COR-L47 (cell line): ENCODE results near the gene AKAP12.
"Not testable (repeated sequence)": the region's sequence is repeated elsewhere in the genome, so short reads cannot be mapped to it uniquely, and the experiment has no call there.

Source experiments
- DNase-seq: peaks from one replicate; lab custom pipeline; 2025; lab: John Stamatoyannopoulos, UW

AKAP12 gene

GRCh38 chr6:151313066-151313491, 73.3 kb downstream of the AKAP12 start:
- peak; percentile 78 for DNase-seq

- not testable (repeated sequence) for DNase-seq
Measured at GRCh38 chr6:151315661-151316060, 75.9 kb downstream of the AKAP12 start.

GRCh38 chr6:151317103-151317994, 77.6 kb downstream of the AKAP12 start:
- no peak for DNase-seq

GRCh38 chr6:151317995-151318365, 78.2 kb downstream of the AKAP12 start:
- DNase-seq: no peak

GRCh38 chr6:151320140-151320539, 80.4 kb downstream of the AKAP12 start:
- DNase-seq: no peak

- DNase-seq: no peak
Measured at GRCh38 chr6:151321438-151321837, 81.7 kb downstream of the AKAP12 start.

GRCh38 chr6:151322570-151322969, 82.8 kb downstream of the AKAP12 start:
- no peak for DNase-seq

- peak; percentile 59 for DNase-seq
Measured at GRCh38 chr6:151323791-151324487, 84.2 kb downstream of the AKAP12 start.

- no peak for DNase-seq
Measured at GRCh38 chr6:151324488-151324825, 84.7 kb downstream of the AKAP12 start.

- peak; percentile 30 for DNase-seq
Measured at GRCh38 chr6:151325075-151326050, 85.6 kb downstream of the AKAP12 start.

- DNase-seq: no peak
Measured at GRCh38 chr6:151326116-151326825, 86.5 kb downstream of the AKAP12 start.

GRCh38 chr6:151327101-151327500, 87.3 kb downstream of the AKAP12 start:
- no peak for DNase-seq

GRCh38 chr6:151330130-151330696, 90.4 kb downstream of the AKAP12 start:
- no peak for DNase-seq

- DNase-seq: no peak
Measured at GRCh38 chr6:151335930-151336329, 96.2 kb downstream of the AKAP12 start.

GRCh38 chr6:151338651-151339200, 99.0 kb downstream of the AKAP12 start:
- DNase-seq: no peak

- no peak for DNase-seq
Measured at GRCh38 chr6:151339369-151339768, 99.6 kb downstream of the AKAP12 start.

GRCh38 chr6:151340219-151340978, 100.6 kb downstream of the AKAP12 start:
- no peak for DNase-seq

GRCh38 chr6:151341476-151342195, 101.9 kb downstream of the AKAP12 start:
- no peak for DNase-seq

- DNase-seq: not testable (repeated sequence)
Measured at GRCh38 chr6:151342750-151343149, 103.0 kb downstream of the AKAP12 start.
